Measurements from ENCODE around the gene PRKRIP1. TPM values are rescaled to one million over a fixed set of nuclear protein-coding genes. Genes with fewer than 3 reads are reported as not detected.
"Not testable (repeated sequence)": the region's sequence is repeated elsewhere in the genome, so short reads cannot be mapped to it uniquely, and the experiment has no call there.

The PRKRIP1 gene
- total RNA-seq, 5 donors from 2014 or later (not counting 1 experiment from before 2014, with no cell fraction given): 37.1 to 56.2 (median 48.3) TPM

GRCh38 chr7:102472126-102473041, 76.2 kb downstream of the PRKRIP1 start:
- ChIA-PET POLR2A (interaction anchor here in 1 of 2 donors (1.2 kb wide), 1 partner anchor 46 kb away, joined by 3 read pairs; no protein-coding TSS in a partner anchor), CTCF (interaction anchor here in 1 of 2 donors (0.8 kb wide), 1 partner anchor 60 kb away, joined by 4 read pairs; no protein-coding TSS in a partner anchor)
- H3K27ac Mint-ChIP-seq: no peak overlapping the region
- H3K9me3 Mint-ChIP-seq: no peaks in the 10 kb centered on the region
- H3K4me1 Mint-ChIP-seq: peaks cover 0 to 1% (median 0%) of the 10 kb centered on the region in 3 donors
- H3K27me3 ChIP-seq (replicated peaks in 1 of 2; ENCODE audit: control insufficient read depth in 2 of 2, extremely low read depth in 1 of 2, insufficient read depth in 2 of 2, low read length in 1 of 2): no peaks in the 10 kb centered on the region
- peaks cover 0 to 2% of the 10 kb centered on the region in 2 experiments for H3K4me1 ChIP-seq (ENCODE audit: control insufficient read depth in 1 of 2, extremely low read depth in 1 of 2, insufficient read depth in 2 of 2, low read length in 2 of 2)
- H3K36me3 Mint-ChIP-seq: no peaks in the 10 kb centered on the region
- H3K4me3 Mint-ChIP-seq: no peak overlapping the region
- no peak overlapping the region for H3K4me3 ChIP-seq (ENCODE audit: control insufficient read depth in 1 of 2, extremely low read depth in 1 of 2, low read length in 1 of 2)
- WGBS (ENCODE audit: insufficient coverage): 89% methylated on average over 19 of the region's 31 CpGs
- no peaks in the 10 kb centered on the region for H3K27me3 Mint-ChIP-seq
- no peaks in the 10 kb centered on the region for H3K9me3 ChIP-seq
- no peak for DNase-seq
- ATAC-seq (replicated peaks in 1 of 4): no peak
- no peak overlapping the region for H3K27ac ChIP-seq (ENCODE audit: low read length)
- peaks cover 29 to 46% of the 10 kb centered on the region in 2 donors for H3K36me3 ChIP-seq (ENCODE audit: control insufficient read depth in 2 of 2, extremely low read depth in 1 of 2, insufficient read depth in 1 of 2, low read length in 1 of 2)

- Histone ChIP-seq H3K36me3 (ENCODE audit: control insufficient read depth in 2 of 2, extremely low read depth in 1 of 2, insufficient read depth in 1 of 2, low read length in 1 of 2) (peaks cover 21 to 39% of the 10 kb centered on the region in 2 donors), H3K27me3 (replicated peaks in 1 of 2; ENCODE audit: control insufficient read depth in 2 of 2, extremely low read depth in 1 of 2, insufficient read depth in 2 of 2, low read length in 1 of 2) (no peaks in the 10 kb centered on the region), H3K4me3 (ENCODE audit: control insufficient read depth in 1 of 2, extremely low read depth in 1 of 2, low read length in 1 of 2) (no peak overlapping the region), H3K4me1 (ENCODE audit: control insufficient read depth in 1 of 2, extremely low read depth in 1 of 2, insufficient read depth in 2 of 2, low read length in 2 of 2) (no peaks in the 10 kb centered on the region), H3K27ac (ENCODE audit: low read length) (no peak overlapping the region), H3K9me3 (no peaks in the 10 kb centered on the region)
- H3K4me1 Mint-ChIP-seq: peaks cover 0 to 1% (median 0%) of the 10 kb centered on the region in 3 donors
- DNase-seq (peak in 1 of 35 experiments; percentile 0), ATAC-seq (replicated peaks in 1 of 4) (no peak)
- H3K9me3 Mint-ChIP-seq: no peaks in the 10 kb centered on the region
- H3K27ac Mint-ChIP-seq: peak overlapping the region in 1 of 2 donors; percentile 6
- no peaks in the 10 kb centered on the region for H3K27me3 Mint-ChIP-seq
- WGBS (ENCODE audit: insufficient coverage): 90% methylated on average over 7 of the region's 23 CpGs
- H3K4me3 Mint-ChIP-seq: no peak overlapping the region
- no peaks in the 10 kb centered on the region for H3K36me3 Mint-ChIP-seq
- POLR2A ChIA-PET: no interaction called here
- CTCF ChIA-PET: no interaction called here
Observed at GRCh38 chr7:102473271-102473991, 77.3 kb downstream of the PRKRIP1 start.

- DNase-seq; H3K4me1 Mint-ChIP-seq; H3K27me3 ChIP-seq (replicated peaks in 1 of 2; ENCODE audit: control insufficient read depth in 2 of 2, extremely low read depth in 1 of 2, insufficient read depth in 2 of 2, low read length in 1 of 2); H3K4me1 ChIP-seq (ENCODE audit: control insufficient read depth in 1 of 2, extremely low read depth in 1 of 2, insufficient read depth in 2 of 2, low read length in 2 of 2); POLR2A ChIA-PET; H3K27ac ChIP-seq (ENCODE audit: low read length); H3K36me3 Mint-ChIP-seq; H3K27ac Mint-ChIP-seq; CTCF ChIA-PET; H3K27me3 Mint-ChIP-seq; H3K4me3 Mint-ChIP-seq; H3K9me3 ChIP-seq; ATAC-seq (replicated peaks in 1 of 4); H3K9me3 Mint-ChIP-seq; H3K4me3 ChIP-seq (ENCODE audit: control insufficient read depth in 1 of 2, extremely low read depth in 1 of 2, low read length in 1 of 2): not testable (repeated sequence)
- no CpG with 5 or more reads among the region's 14 CpGs for WGBS (ENCODE audit: insufficient coverage)
- peaks cover 20 to 33% of the 10 kb centered on the region in 2 donors for H3K36me3 ChIP-seq (ENCODE audit: control insufficient read depth in 2 of 2, extremely low read depth in 1 of 2, insufficient read depth in 1 of 2, low read length in 1 of 2)
Observed at GRCh38 chr7:102474116-102474515, 78.0 kb downstream of the PRKRIP1 start.

- DNase-seq: peak in 1 of 35 experiments; percentile 0
- not testable (repeated sequence) for H3K4me1 Mint-ChIP-seq
- no CpG with 5 or more reads among the region's 19 CpGs for WGBS (ENCODE audit: insufficient coverage)
Observed at GRCh38 chr7:102474736-102475435, 78.7 kb downstream of the PRKRIP1 start.

More at GRCh38 chr7:102474736-102475435, 78.7 kb downstream of the PRKRIP1 start:
- H3K9me3 ChIP-seq; CTCF ChIA-PET; H3K27me3 ChIP-seq (replicated peaks in 1 of 2; ENCODE audit: control insufficient read depth in 2 of 2, extremely low read depth in 1 of 2, insufficient read depth in 2 of 2, low read length in 1 of 2); ATAC-seq (replicated peaks in 1 of 4); H3K27me3 Mint-ChIP-seq; H3K9me3 Mint-ChIP-seq; POLR2A ChIA-PET; H3K36me3 Mint-ChIP-seq; H3K27ac ChIP-seq (ENCODE audit: low read length); H3K4me3 Mint-ChIP-seq; H3K27ac Mint-ChIP-seq; H3K4me3 ChIP-seq (ENCODE audit: control insufficient read depth in 1 of 2, extremely low read depth in 1 of 2, low read length in 1 of 2); H3K4me1 ChIP-seq (ENCODE audit: control insufficient read depth in 1 of 2, extremely low read depth in 1 of 2, insufficient read depth in 2 of 2, low read length in 2 of 2): not testable (repeated sequence)
- peaks cover 13 to 28% of the 10 kb centered on the region in 2 donors for H3K36me3 ChIP-seq (ENCODE audit: control insufficient read depth in 2 of 2, extremely low read depth in 1 of 2, insufficient read depth in 1 of 2, low read length in 1 of 2)

Other genes with a start within 250 kb of the PRKRIP1 start
- 1 to 10 TPM in 4 of 5 donors, under 1 TPM in 1; 0.90 to 5.0 (median 2.5) TPM for gene SH2B2, start 109.5 kb upstream of the PRKRIP1 start, total RNA-seq
- gene SPDYE6, start 39.9 kb upstream of the PRKRIP1 start, total RNA-seq: not detected
- gene ORAI2, start 37.2 kb downstream of the PRKRIP1 start, total RNA-seq: 10 to 100 TPM; 23.0 to 47.5 (median 37.8) TPM
- 10 to 100 TPM in 3 of 5 donors, 1 to 10 TPM in 2; 5.6 to 13.5 (median 12.2) TPM for gene ALKBH4, start 68.5 kb downstream of the PRKRIP1 start, total RNA-seq
- 10 to 100 TPM; 14.0 to 29.0 (median 23.9) TPM for gene LRWD1, start 68.6 kb downstream of the PRKRIP1 start, total RNA-seq
- gene POLR2J, start 82.6 kb downstream of the PRKRIP1 start, total RNA-seq: 10 to 100 TPM; 35.2 to 53.7 (median 42.3) TPM
- 10 to 100 TPM; 18.3 to 57.0 (median 43.0) TPM for gene RASA4B, start 121.4 kb downstream of the PRKRIP1 start, total RNA-seq
- gene UPK3BL2, start 147.3 kb downstream of the PRKRIP1 start, total RNA-seq: 100 to 1,000 TPM in 1 of 5 donors, 10 to 100 TPM in 4; 34.6 to 115 (median 65.8) TPM
- under 1 TPM; 0.35 to 0.77 (median 0.58) TPM for gene SPDYE2, start 154.9 kb downstream of the PRKRIP1 start, total RNA-seq
- gene POLR2J3, start 176.2 kb downstream of the PRKRIP1 start, total RNA-seq: 100 to 1,000 TPM in 2 of 5 donors, 10 to 100 TPM in 3; 71.3 to 228 (median 97.5) TPM
- 10 to 100 TPM; 63.3 to 89.0 (median 71.6) TPM for gene RASA4, start 220.4 kb downstream of the PRKRIP1 start, total RNA-seq
- gene UPK3BL1, start 246.4 kb downstream of the PRKRIP1 start, total RNA-seq: 100 to 1,000 TPM in 2 of 5 donors, 10 to 100 TPM in 3; 39.0 to 128 (median 47.3) TPM